WI38 (cell line): ENCODE data around the gene MRPL40.
A peak's percentile ranks its signal among the peaks of the same experiment; 100 is the strongest.

Source experiments
- H3K4me3 ChIP-seq: 2 replicates; pipeline ENCODE4 v1.5.1; 2011; ENCODE audit warnings: low read depth, mild to moderate bottlenecking, control low read depth, low read length
- TF ChIP-seq, protein P1 (sequence below): IDR thresholded peaks from 2 replicates; pipeline ENCODE4 v1.5.1; 2012; ENCODE audit warnings: low read depth, mild to moderate bottlenecking, control low read depth, low read length

Gene MRPL40

DNA sequence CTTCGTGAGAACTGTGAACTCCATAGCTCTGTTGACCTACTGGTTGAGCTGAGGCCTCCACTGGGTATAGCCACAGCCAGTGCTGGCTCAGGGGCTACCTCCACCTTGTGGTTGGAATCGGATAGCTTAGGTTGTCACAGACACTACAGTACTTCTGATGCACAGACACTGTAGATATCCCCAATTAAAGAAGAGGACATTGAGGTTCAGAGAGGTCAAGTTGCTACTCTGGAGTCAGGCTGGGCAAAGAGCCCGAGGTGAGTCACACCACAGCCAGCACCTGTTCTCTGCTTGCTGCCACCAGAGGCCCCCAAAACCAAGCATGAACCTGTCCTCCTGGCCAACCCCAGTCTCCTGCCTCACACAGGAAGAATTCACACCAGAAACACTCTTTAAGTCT lies 41.2 kb downstream of the MRPL40 start:
- TF ChIP-seq, protein P1, sequence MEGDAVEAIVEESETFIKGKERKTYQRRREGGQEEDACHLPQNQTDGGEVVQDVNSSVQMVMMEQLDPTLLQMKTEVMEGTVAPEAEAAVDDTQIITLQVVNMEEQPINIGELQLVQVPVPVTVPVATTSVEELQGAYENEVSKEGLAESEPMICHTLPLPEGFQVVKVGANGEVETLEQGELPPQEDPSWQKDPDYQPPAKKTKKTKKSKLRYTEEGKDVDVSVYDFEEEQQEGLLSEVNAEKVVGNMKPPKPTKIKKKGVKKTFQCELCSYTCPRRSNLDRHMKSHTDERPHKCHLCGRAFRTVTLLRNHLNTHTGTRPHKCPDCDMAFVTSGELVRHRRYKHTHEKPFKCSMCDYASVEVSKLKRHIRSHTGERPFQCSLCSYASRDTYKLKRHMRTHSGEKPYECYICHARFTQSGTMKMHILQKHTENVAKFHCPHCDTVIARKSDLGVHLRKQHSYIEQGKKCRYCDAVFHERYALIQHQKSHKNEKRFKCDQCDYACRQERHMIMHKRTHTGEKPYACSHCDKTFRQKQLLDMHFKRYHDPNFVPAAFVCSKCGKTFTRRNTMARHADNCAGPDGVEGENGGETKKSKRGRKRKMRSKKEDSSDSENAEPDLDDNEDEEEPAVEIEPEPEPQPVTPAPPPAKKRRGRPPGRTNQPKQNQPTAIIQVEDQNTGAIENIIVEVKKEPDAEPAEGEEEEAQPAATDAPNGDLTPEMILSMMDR = no peak
- no peak overlapping the region for H3K4me3 ChIP-seq

DNA sequence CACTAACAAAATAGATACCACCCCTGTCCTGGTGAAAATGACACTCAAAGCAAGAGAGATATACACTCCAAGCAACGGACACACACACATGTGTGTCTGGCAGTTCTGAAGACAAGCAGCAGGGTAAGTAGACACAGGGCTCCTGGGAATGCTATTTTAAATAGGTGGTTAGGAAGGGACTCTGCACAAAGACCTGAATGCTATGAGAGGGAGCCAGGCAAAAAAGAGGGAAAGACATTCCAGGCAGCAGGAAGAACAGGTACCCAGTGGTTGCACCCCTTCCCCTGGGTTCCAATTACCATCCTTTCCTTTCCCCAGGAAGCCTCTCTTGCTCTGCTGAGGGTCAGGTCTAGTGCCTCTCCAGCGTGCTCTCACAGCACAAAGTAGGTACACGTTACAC lies 43.7 kb downstream of the MRPL40 start:
- TF ChIP-seq, protein P1 = no peak
- H3K4me3 ChIP-seq = no peak overlapping the region

DNA sequence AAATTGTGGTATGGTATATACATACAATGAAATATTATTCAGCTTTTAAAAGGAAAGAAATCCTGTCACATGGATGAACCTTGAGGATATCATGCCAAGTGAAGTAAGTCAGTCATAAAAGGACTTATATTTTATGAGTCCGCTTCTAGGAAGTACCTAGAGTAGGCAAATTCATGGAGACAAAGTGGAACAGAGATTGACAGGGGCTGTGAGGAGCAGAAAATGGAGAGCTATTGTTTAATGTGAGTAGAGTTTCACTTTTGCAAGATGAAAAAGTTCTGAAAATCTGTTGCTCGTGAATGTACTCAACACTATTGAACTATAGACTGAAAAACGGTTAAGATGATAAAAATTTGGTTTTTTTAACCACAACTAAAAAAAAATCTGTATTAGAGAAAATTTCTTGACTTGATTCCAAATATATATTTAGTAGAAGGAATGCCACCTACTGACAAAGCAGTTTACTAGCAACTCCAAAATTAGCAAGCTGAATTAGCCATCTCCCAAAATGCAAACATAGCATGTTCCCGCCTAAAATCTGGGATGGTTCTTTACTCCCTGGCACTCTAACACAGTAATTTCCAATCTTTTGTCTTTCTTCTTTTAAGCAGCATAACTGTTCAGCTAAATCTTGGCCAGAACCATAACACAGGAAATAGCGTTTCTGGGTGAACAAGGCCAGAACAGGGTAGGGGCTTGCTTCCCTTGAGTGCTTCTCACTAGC lies 45.1 kb downstream of the MRPL40 start:
- H3K4me3 ChIP-seq = peak overlapping the region; percentile 91
- TF ChIP-seq, protein P1 = no peak

DNA sequence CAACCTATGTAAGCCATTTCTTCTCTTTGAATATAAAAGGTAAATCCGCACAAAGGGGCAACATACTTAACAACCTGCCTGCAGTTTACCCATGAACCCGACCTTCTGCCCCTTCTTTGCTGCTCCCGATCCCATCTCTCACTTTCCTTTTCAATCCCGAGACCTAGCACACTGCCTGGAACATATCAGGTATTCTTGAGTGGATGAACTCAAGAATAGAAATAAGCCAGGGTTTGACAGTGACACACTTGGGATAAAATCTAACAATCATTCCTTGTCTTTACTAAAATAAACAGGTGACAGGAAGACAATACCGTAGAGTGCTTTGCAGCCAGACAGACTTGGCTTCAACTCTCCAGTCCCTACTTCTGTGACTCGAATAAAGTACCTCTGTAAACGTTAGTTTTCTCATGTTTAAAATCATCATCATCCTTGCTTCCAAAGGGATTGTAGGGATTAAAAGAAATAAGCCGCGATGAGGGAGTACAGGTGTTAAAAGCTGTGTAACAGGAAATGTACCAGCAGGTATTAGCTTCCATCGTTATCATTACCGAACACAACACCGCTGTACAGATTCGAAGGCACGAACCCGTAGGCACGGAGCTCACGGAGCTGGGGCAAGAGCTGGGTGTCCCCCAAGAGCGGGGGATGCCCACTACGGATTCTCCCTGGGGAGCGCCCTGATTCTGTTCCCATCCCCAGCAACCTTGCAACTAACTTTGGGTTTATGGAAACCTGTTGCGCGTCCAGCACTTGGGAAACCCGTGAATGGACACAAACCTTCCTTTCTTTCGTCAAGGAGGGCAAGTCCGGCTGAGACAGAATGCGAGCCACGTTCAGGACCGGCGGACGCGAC lies 45.9 kb downstream of the MRPL40 start:
- TF ChIP-seq, protein P1 = no peak
- H3K4me3 ChIP-seq = peak overlapping the region; percentile 91

DNA sequence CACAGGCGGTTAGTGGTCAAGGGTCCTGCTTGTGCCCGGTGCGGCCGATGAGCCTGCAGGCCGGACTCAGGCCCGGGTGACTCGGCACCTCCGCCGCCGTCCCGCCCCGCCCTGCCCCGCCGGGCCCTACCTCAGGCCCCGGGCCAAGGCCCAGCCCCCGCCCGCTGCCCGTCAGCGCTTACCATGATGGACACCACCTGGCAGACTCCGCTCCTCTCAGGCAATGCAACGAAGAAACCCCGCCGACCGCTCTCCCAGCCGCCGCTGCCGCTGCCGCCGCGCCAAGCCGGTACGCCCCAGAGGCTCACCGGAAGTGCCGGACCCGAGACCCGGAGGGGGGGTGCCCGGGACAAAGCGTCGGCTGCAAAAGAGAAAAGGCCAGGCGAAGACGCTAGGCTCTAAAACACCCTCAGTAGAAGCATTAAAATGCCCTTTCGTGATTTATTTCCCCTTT lies 46.6 kb downstream of the MRPL40 start, which contains the start of gene UFD1:
Gene UFD1, minus strand, starts transcription at position 293 of the 454 bp plus-strand sequence. Its CDS starts 108 bp downstream, at position 185.
- H3K4me3 ChIP-seq = peak within 1 kb of the TSS; percentile 91
- TF ChIP-seq, protein P1 = no peak

DNA sequence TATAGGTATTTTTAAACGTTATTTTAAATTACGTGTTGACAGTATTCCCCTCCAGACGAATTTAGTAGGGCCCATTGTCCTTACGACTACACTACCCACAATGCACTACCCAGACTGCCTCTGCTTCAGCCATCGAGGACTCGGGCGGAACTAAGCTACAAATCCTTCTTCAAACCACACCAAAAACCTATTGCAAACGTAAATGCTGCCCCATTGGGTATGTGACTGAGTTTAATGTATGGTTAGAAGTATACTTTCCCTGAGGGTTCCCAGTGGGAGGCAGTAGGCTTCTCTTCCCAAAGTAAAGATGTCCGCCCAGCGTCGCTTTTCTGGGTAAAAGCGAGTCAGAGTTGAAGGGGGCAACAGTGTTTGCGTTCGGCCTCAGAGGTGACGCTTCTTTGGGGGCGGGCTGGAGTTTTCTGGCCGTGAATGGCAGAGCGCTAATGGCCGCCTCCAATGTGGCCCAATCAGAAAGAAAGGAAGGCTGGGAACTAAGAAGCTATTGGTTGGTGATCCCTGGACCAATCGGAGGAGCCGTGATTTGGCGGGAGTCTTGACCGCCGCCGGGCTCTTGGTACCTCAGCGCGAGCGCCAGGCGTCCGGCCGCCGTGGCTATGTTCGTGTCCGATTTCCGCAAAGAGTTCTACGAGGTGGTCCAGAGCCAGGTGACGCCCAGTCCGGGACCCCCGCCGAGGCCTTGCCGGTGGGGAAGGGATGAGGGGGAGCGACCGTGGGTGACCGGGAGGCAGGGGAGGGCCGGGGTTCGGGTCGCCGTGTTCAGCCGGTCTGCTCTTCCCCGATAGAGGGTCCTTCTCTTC lies 47.2 kb downstream of the MRPL40 start, which contains the start of gene CDC45:
Gene CDC45, plus strand, starts transcription at position 566 of the 818 bp plus-strand sequence. Its CDS starts 49 bp downstream, at position 615.
- TF ChIP-seq, protein P1 = no peak
- H3K4me3 ChIP-seq = peak within 1 kb of the TSS; percentile 91
